Caco-2 (cell line): ENCODE measurements around the gene MARK2. TPM values are rescaled to one million over a fixed set of nuclear protein-coding genes. Genes with fewer than 3 reads are reported as not detected.

Source experiments
- BruUV-seq: library from RNA; stranded (reverse); fragments of 400-500 nt; replicated peaks from 2 replicates; lab custom pipeline; 2021; lab: Mats Ljungman, UMichigan
- CTCF ChIA-PET: fragments of 300-600 bp; sonication (Branson Sonifier 250); formaldehyde crosslinking; loops from one replicate; lab custom pipeline; 2022; ENCODE audit warnings: antibody characterized with exemption; lab: Charles Lee
- POLR2A ChIA-PET: fragments of 300-600 bp; sonication (Branson Sonifier 250); formaldehyde crosslinking; loops from one replicate; lab custom pipeline; 2022; ENCODE audit warnings: antibody characterized with exemption; lab: Charles Lee
- DNase-seq, 2 experiments: peaks; one replicate each; pipeline versions ENCODE4 v3.0.0 to v3.0.0-alpha.2; 2020 to 2022
- H3K27me3 ChIP-seq: replicated peaks from 2 replicates; pipeline ENCODE4 v1.6.0; 2011; ENCODE audit warnings: low read length; ENCODE audit not compliant: control insufficient read depth, insufficient read depth
- H3K36me3 ChIP-seq: 2 replicates; pipeline ENCODE4 v1.5.1; 2011; ENCODE audit warnings: low read length; ENCODE audit not compliant: control insufficient read depth, insufficient read depth
- H3K4me1 ChIP-seq: fragments of 250-450 bp; sonication (Bioruptor Pico); 2 replicates; pipeline ENCODE4 v1.5.1; 2020; ENCODE audit warnings: mild to moderate bottlenecking
- H3K4me3 ChIP-seq: 2 replicates; pipeline ENCODE4 v1.5.1; 2011; ENCODE audit warnings: low read depth, mild to moderate bottlenecking, control low read depth, low read length
- H3K9me3 ChIP-seq: fragments of 250-450 bp; sonication (Bioruptor Pico); 2 replicates; pipeline ENCODE4 v1.5.1; 2020; ENCODE audit warnings: mild to moderate bottlenecking, moderate library complexity
- H3K27ac Mint-ChIP-seq: one replicate; pipeline ENCODE4 v1.8.0; 2022; ENCODE audit warnings: mixed read lengths; ENCODE audit not compliant: unreplicated experiment
- H3K27me3 Mint-ChIP-seq: one replicate; pipeline ENCODE4 v1.8.0; 2022; ENCODE audit warnings: mixed read lengths; ENCODE audit not compliant: insufficient read depth, unreplicated experiment
- H3K36me3 Mint-ChIP-seq: one replicate; pipeline ENCODE4 v1.8.0; 2022; ENCODE audit warnings: mild to moderate bottlenecking, mixed read lengths; ENCODE audit not compliant: insufficient read depth, unreplicated experiment
- H3K4me1 Mint-ChIP-seq: one replicate; pipeline ENCODE4 v1.8.0; 2022; ENCODE audit warnings: low read depth, mixed read lengths; ENCODE audit not compliant: unreplicated experiment
- H3K4me3 Mint-ChIP-seq: one replicate; pipeline ENCODE4 v1.8.0; 2022; ENCODE audit warnings: mild to moderate bottlenecking, moderate library complexity, mixed read lengths; ENCODE audit not compliant: unreplicated experiment
- H3K9me3 Mint-ChIP-seq: one replicate; pipeline ENCODE4 v1.8.0; 2022; ENCODE audit warnings: mixed read lengths; ENCODE audit not compliant: unreplicated experiment
- intact Hi-C: fragments of 100-400 bp; cut with micrococcal nuclease; formaldehyde crosslinking; loops from one replicate; pipeline ENCODE4 v1.10.0; 2022; ENCODE audit not compliant: unreplicated experiment
- total RNA-seq: library from RNA; stranded (reverse); gene quantifications from 2 replicates; pipeline ENCODE4 v1.2.3, GENCODE V29; 2022
- TF ChIP-seq, protein P1 (sequence below), 2 experiments: fragments of 200-600 bp in 1 of 2; IDR thresholded peaks; 1 replicate in 1 of 2; 2 replicates in 1 of 2; pipeline versions ENCODE4 v1.5.1 to v1.8.0; 2011 to 2022; ENCODE audit warnings: antibody characterized with exemption in 1 of 2, control low read depth in 1 of 2, inconsistent platforms in 1 of 2, low read depth in 1 of 2, low read length in 1 of 2, mild to moderate bottlenecking in 1 of 2, moderate library complexity in 1 of 2; ENCODE audit not compliant: insufficient read depth in 1 of 2, severe bottlenecking in 1 of 2, unreplicated experiment in 1 of 2

Gene MARK2
- total RNA-seq, 1 experiment from 2014 or later = 63.5 TPM

DNA sequence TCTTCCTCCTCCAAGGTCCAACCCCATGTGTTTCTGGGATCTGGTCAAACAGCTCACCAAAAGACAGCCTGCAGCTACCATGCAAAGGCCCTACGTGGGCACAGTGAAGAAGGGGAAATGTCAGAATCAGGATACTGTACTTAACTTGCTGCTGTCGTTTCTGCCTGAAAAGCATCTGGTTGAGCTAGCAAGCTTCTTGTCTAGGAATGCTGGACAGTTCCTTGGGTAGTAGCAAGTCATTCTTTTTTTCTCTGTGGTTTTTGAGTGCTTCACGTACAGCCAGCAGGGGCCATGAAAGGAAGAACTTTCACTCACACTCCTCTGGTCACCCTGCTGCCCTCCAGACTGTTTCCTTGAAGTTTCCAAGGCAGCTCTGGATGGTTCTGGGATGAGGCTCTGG lies 53.3 kb downstream of the MARK2 start:
- peaks cover 61% of the 10 kb centered on the region for H3K36me3 Mint-ChIP-seq
- BruUV-seq = no TSS peak
- Histone ChIP-seq H3K36me3 (peaks cover 2% of the 10 kb centered on the region), H3K4me1 (peaks cover 28% of the 10 kb centered on the region), H3K27me3 (no peaks in the 10 kb centered on the region), H3K9me3 (no peaks in the 10 kb centered on the region), H3K4me3 (no peak overlapping the region)
- TF ChIP-seq, protein P1, sequence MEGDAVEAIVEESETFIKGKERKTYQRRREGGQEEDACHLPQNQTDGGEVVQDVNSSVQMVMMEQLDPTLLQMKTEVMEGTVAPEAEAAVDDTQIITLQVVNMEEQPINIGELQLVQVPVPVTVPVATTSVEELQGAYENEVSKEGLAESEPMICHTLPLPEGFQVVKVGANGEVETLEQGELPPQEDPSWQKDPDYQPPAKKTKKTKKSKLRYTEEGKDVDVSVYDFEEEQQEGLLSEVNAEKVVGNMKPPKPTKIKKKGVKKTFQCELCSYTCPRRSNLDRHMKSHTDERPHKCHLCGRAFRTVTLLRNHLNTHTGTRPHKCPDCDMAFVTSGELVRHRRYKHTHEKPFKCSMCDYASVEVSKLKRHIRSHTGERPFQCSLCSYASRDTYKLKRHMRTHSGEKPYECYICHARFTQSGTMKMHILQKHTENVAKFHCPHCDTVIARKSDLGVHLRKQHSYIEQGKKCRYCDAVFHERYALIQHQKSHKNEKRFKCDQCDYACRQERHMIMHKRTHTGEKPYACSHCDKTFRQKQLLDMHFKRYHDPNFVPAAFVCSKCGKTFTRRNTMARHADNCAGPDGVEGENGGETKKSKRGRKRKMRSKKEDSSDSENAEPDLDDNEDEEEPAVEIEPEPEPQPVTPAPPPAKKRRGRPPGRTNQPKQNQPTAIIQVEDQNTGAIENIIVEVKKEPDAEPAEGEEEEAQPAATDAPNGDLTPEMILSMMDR (IDR thresholded peaks at IDR 0.05; ENCODE audit: insufficient read depth in 1 of 2, low read depth in 1 of 2, low read length in 1 of 2, severe bottlenecking in 1 of 2, unreplicated experiment in 1 of 2) = no peak
- peaks cover 30% of the 10 kb centered on the region for H3K4me1 Mint-ChIP-seq
- no peak overlapping the region for H3K27ac Mint-ChIP-seq
- ChIA-PET POLR2A (interaction anchor here (0.6 to 0.7 kb wide), 3 partner anchors 14 to 82 kb away, joined by 3 to 4 read pairs (median 3); partner anchors contain the start of gene COX8A), CTCF (interaction anchor here (0.6 to 1.6 kb wide), 2 partner anchors 54 to 203 kb away, joined by 3 to 5 read pairs; partner anchors contain the start of gene MARK2)
- no peaks in the 10 kb centered on the region for H3K27me3 Mint-ChIP-seq
- intact Hi-C loops = no loop called here
- no peaks in the 10 kb centered on the region for H3K9me3 Mint-ChIP-seq
- no peak overlapping the region for H3K4me3 Mint-ChIP-seq
- no peak for DNase-seq

DNA sequence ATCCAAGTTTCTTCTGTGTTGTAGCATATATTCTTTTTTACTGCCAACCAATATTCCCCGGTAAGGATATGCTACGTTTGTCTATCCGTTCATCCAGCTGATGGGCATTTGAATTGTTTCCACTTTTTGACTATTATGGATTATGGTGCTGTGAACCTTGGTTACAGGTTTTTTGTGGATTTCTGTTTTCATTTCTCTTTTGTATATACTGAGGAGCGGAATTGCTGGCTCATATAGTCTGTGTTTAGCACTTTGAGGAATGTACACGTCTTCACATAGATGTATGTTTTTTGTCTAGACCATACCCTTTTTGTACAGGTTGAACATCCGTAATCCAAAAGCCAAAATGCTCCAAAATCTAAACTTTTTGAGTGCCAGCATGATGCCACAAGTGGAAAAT lies 54.4 kb downstream of the MARK2 start:
- Mint-ChIP-seq H3K27me3 (no peaks in the 10 kb centered on the region), H3K9me3 (no peaks in the 10 kb centered on the region), H3K4me1 (peaks cover 25% of the 10 kb centered on the region), H3K4me3 (no peak overlapping the region), H3K27ac (no peak overlapping the region), H3K36me3 (peaks cover 70% of the 10 kb centered on the region)
- no peak for DNase-seq
- BruUV-seq = no TSS peak
- intact Hi-C loops = no loop called here
- CTCF ChIA-PET = interaction anchor here (0.7 kb wide), 1 partner anchor 76 kb away, joined by 6 read pairs; no protein-coding TSS in a partner anchor
- Histone ChIP-seq H3K9me3 (no peaks in the 10 kb centered on the region), H3K36me3 (peaks cover 3% of the 10 kb centered on the region), H3K4me3 (no peak overlapping the region), H3K4me1 (peaks cover 19% of the 10 kb centered on the region), H3K27me3 (no peaks in the 10 kb centered on the region)
- POLR2A ChIA-PET = no interaction called here
- TF ChIP-seq, protein P1 (IDR thresholded peaks at IDR 0.05; ENCODE audit: insufficient read depth in 1 of 2, low read depth in 1 of 2, low read length in 1 of 2, severe bottlenecking in 1 of 2, unreplicated experiment in 1 of 2) = no peak

DNA sequence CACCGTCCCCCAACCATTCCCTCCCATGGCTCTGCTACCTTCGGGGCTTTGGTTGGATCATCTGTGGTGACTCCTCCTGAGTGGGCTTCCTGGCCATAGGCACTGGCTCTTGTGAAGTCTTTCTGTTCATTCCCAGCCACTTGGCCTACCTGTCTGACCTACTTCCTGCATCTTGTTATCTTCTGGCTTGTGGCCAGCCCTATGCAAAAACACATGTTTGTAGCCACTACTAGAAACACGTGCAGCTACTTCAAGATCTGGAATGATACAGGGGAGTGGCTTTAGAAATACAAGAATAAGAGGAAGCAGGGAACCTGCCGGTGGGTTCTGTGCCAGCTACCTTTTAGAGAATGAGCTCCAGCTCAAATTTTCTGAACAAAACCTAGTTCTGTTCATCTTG lies 57.2 kb downstream of the MARK2 start:
- H3K9me3 Mint-ChIP-seq = no peaks in the 10 kb centered on the region

More for the DNA sequence above, 57.2 kb downstream of the MARK2 start:
- TF ChIP-seq, protein P1 (IDR thresholded peaks at IDR 0.05; ENCODE audit: insufficient read depth in 1 of 2, low read depth in 1 of 2, low read length in 1 of 2, severe bottlenecking in 1 of 2, unreplicated experiment in 1 of 2) = no peak
- intact Hi-C loops = no loop called here
- CTCF ChIA-PET = no interaction called here
- H3K4me3 Mint-ChIP-seq = no peak overlapping the region
- Histone ChIP-seq H3K4me3 (no peak overlapping the region), H3K4me1 (no peaks in the 10 kb centered on the region), H3K9me3 (no peaks in the 10 kb centered on the region), H3K27me3 (no peaks in the 10 kb centered on the region), H3K36me3 (peaks cover 9% of the 10 kb centered on the region)
- H3K4me1 Mint-ChIP-seq = no peaks in the 10 kb centered on the region
- H3K27me3 Mint-ChIP-seq = no peaks in the 10 kb centered on the region
- no peak overlapping the region for H3K27ac Mint-ChIP-seq
- BruUV-seq = no TSS peak
- POLR2A ChIA-PET = no interaction called here
- no peak for DNase-seq
- H3K36me3 Mint-ChIP-seq = peaks cover 78% of the 10 kb centered on the region
